LHCN-M2 (cell line): ENCODE results near the gene GRAMD2B. TPM values are rescaled to one million over a fixed set of nuclear protein-coding genes. Genes with fewer than 3 reads are reported as not detected.
"Not testable (repeated sequence)": the region's sequence is repeated elsewhere in the genome, so short reads cannot be mapped to it uniquely, and the experiment has no call there.

ENCODE experiments used
- DNase-seq: peaks from one replicate; pipeline ENCODE4 v3.0.0-alpha.2; 2012; ENCODE audit warnings: low read depth
- total RNA-seq: library from RNA; depleted of rRNA; stranded (reverse); fragments of >200 nt; gene quantifications from 2 replicates; pipeline ENCODE4 v1.2.3, GENCODE V29; 2014

The GRAMD2B gene
- total RNA-seq, 1 experiment from 2014 or later, result 23.1 TPM

GRCh38 chr5:126509339-126509738, 86.1 kb downstream of the GRAMD2B start:
- peak; percentile 63 for DNase-seq

GRCh38 chr5:126511961-126512360, 88.8 kb downstream of the GRAMD2B start:
- no peak for DNase-seq

- DNase-seq, result no peak
These were observed 89.2 kb downstream of the GRAMD2B start for GRCh38 chr5:126512451-126512850.

GRCh38 chr5:126513302-126513701, 90.1 kb downstream of the GRAMD2B start:
- DNase-seq, result no peak

- no peak for DNase-seq
These were observed 90.5 kb downstream of the GRAMD2B start for GRCh38 chr5:126513703-126514102.

GRCh38 chr5:126514131-126514557, 90.9 kb downstream of the GRAMD2B start:
- peak; percentile 46 for DNase-seq

GRCh38 chr5:126514558-126515141, 91.4 kb downstream of the GRAMD2B start:
- no peak for DNase-seq

- no peak for DNase-seq
These were observed 92.1 kb downstream of the GRAMD2B start for GRCh38 chr5:126515337-126515736.

GRCh38 chr5:126516133-126516532, 92.9 kb downstream of the GRAMD2B start:
- DNase-seq, result peak; percentile 84

- DNase-seq, result no peak
These were observed 93.6 kb downstream of the GRAMD2B start for GRCh38 chr5:126516852-126517251.

- not testable (repeated sequence) for DNase-seq
These were observed 96.0 kb downstream of the GRAMD2B start for GRCh38 chr5:126519223-126519622.

- peak; percentile 68 for DNase-seq
These were observed 96.7 kb downstream of the GRAMD2B start for GRCh38 chr5:126519637-126520592.

- no peak for DNase-seq
These were observed 97.4 kb downstream of the GRAMD2B start for GRCh38 chr5:126520593-126520953.

GRCh38 chr5:126521130-126521529, 97.9 kb downstream of the GRAMD2B start:
- DNase-seq, result no peak

GRCh38 chr5:126523818-126524510, 100.8 kb downstream of the GRAMD2B start:
- no peak for DNase-seq

GRCh38 chr5:126525630-126526245, 102.5 kb downstream of the GRAMD2B start:
- DNase-seq, result peak; percentile 44

- peak; percentile 36 for DNase-seq
These were observed 103.3 kb downstream of the GRAMD2B start for GRCh38 chr5:126526493-126526892.

GRCh38 chr5:126527158-126527557, 103.9 kb downstream of the GRAMD2B start:
- no peak for DNase-seq

- DNase-seq, result peak; percentile 38
These were observed 104.7 kb downstream of the GRAMD2B start for GRCh38 chr5:126527892-126528291.

GRCh38 chr5:126531543-126532120, 108.4 kb downstream of the GRAMD2B start:
- peak; percentile 59 for DNase-seq

- DNase-seq, result no peak
These were observed 111.3 kb downstream of the GRAMD2B start for GRCh38 chr5:126534553-126534952.
